Hepatocyte (in vitro differentiated cells): Measurements from ENCODE around the gene DDX54. TPM values are rescaled to one million over a fixed set of nuclear protein-coding genes. Genes with fewer than 3 reads are reported as not detected.

Experiments
- DNase-seq: peaks from one replicate; pipeline ENCODE4 v3.0.0-alpha.2; 2016; ENCODE audit warnings: low spot score
- H2AFZ ChIP-seq: fragments of 200-600 bp; sonication (generic); 2 replicates; pipeline ENCODE4 v1.6.0; 2016; ENCODE audit warnings: antibody characterized with exemption, mild to moderate bottlenecking
- H3K27ac ChIP-seq: fragments of 200-600 bp; sonication (generic); 2 replicates; pipeline ENCODE4 v1.5.1; 2016; ENCODE audit warnings: mild to moderate bottlenecking
- H3K27me3 ChIP-seq: fragments of 200-600 bp; sonication (generic); 2 replicates; pipeline ENCODE4 v1.6.1; 2016
- H3K36me3 ChIP-seq: fragments of 200-600 bp; sonication (generic); replicated peaks from 2 replicates; pipeline ENCODE4 v1.5.1; 2016; ENCODE audit warnings: low read depth; ENCODE audit not compliant: insufficient read depth
- H3K4me1 ChIP-seq: fragments of 200-600 bp; sonication (generic); 2 replicates; pipeline ENCODE4 v1.5.1; 2016; ENCODE audit warnings: mild to moderate bottlenecking, moderate library complexity; ENCODE audit not compliant: insufficient read depth
- H3K4me2 ChIP-seq: fragments of 200-600 bp; sonication (generic); 2 replicates; pipeline ENCODE4 v1.6.0; 2016
- H3K4me3 ChIP-seq: fragments of 200-600 bp; sonication (generic); 2 replicates; pipeline ENCODE4 v1.5.1; 2016; ENCODE audit warnings: mild to moderate bottlenecking
- H3K79me2 ChIP-seq: fragments of 200-600 bp; sonication (generic); 2 replicates; pipeline ENCODE4 v1.6.0; 2017; ENCODE audit warnings: mild to moderate bottlenecking
- H3K9me2 ChIP-seq: fragments of 200-600 bp; sonication (generic); replicated peaks from 2 replicates; pipeline ENCODE4 v1.6.0; 2017; ENCODE audit warnings: mild to moderate bottlenecking; ENCODE audit not compliant: insufficient read depth
- H3K9me3 ChIP-seq: fragments of 200-600 bp; sonication (generic); 2 replicates; pipeline ENCODE4 v1.5.1; 2016; ENCODE audit warnings: low read depth, mild to moderate bottlenecking
- H4K20me1 ChIP-seq: fragments of 200-600 bp; sonication (generic); 2 replicates; pipeline ENCODE4 v1.6.0; 2016; ENCODE audit warnings: mild to moderate bottlenecking; ENCODE audit not compliant: insufficient read depth, poor library complexity, severe bottlenecking
- CTCF ChIP-seq: fragments of 200-600 bp; sonication (generic); IDR thresholded peaks from 2 replicates; pipeline ENCODE4 v1.5.1; 2016; ENCODE audit warnings: antibody characterized with exemption, mild to moderate bottlenecking; ENCODE audit not compliant: poor library complexity
- EZH2 ChIP-seq: fragments of 200-600 bp; sonication (generic); IDR thresholded peaks from 2 replicates; pipeline ENCODE4 v1.6.1; 2016; ENCODE audit warnings: antibody characterized with exemption, mild to moderate bottlenecking, borderline replicate concordance
- EZH2phosphoT487 ChIP-seq: fragments of 200-600 bp; sonication (generic); IDR thresholded peaks from one replicate; pipeline ENCODE4 v1.6.1; 2018; ENCODE audit warnings: antibody characterized with exemption, mild to moderate bottlenecking, low read depth, moderate library complexity; ENCODE audit not compliant: unreplicated experiment, severe bottlenecking
- WGBS: methylation state at CpG from one replicate; pipeline ENCODE4 v1.1.6; 2016; ENCODE audit warnings: low lambda C conversion rate; ENCODE audit errors: missing lambda C conversion rate; 5-methylcytosine and 5-hydroxymethylcytosine counted together
- polyA plus RNA-seq: library from polyadenylated mRNA; unstranded; fragments of >200 nt; fragmentation: Nextera tagmentation; extraction: Ambion mirVana; gene quantifications from 2 replicates; pipeline ENCODE4 v1.2.1, GENCODE V29; 2016
- total RNA-seq: library from RNA; depleted of rRNA; stranded (reverse); fragments of >200 nt; gene quantifications from 2 replicates; pipeline ENCODE4 v1.2.3, GENCODE V29; 2014

Gene DDX54
- total and polyA plus RNA-seq, 2 experiments from 2014 or later: 37.8 to 52.6 TPM

DNA sequence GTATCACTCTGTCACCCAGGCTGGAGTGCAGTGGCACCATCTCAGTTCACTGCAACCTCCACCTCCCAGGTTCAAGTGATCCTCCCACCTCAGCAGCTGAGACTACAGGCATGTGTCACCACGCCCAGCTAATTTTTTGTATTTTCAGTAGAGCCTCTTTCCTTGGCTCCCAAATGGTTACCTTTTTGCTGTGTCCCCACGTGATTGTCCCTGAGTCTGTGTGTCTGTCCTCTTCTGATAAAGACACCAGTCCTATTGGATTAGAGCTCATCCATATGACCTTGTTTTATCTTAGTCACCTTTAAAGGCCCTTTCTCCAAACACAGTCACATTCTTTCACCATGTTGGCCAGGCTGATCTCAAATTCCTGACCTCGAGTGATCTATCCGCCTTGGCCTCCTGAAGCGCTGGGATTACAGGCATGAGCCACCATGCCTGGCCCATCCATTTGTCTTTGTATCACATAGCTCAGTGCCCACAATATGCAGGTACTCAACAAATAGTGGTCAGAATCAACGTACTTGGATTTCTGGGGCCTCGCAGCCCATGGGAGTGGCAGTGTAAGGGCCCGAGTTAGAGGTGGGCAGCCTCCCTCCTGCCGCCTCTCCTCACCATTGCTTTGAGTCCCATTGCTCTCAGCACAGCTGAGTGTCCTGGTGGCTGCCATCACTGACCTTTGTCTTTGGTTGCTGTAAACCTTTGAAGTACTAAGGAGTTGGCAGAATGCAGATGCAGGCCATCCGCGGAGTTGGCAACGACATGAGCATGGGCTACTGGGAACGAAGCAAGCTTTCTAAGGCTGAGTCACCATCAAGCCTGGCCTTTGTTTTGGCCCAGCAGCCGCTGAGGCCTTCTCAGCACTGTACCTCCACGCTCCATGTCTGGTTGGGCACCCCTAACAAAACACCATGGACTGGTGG is 45.3 kb upstream of the DDX54 start:
- TF ChIP-seq EZH2 (no peak), CTCF (no peak), EZH2phosphoT487 (no peak)
- Histone ChIP-seq H3K4me3 (no peak overlapping the region), H2AFZ (no peak overlapping the region), H3K4me1 (peaks cover 31% of the 10 kb centered on the region), H3K27ac (peak overlapping the region; percentile 98), H3K9me2 (no peaks in the 10 kb centered on the region), H3K36me3 (no peaks in the 10 kb centered on the region), H3K27me3 (no peaks in the 10 kb centered on the region), H3K9me3 (no peaks in the 10 kb centered on the region), H4K20me1 (no peaks in the 10 kb centered on the region), H3K79me2 (no peaks in the 10 kb centered on the region), H3K4me2 (no peak overlapping the region)
- no peak for DNase-seq
- 87% methylated on average over 15 of the region's 15 CpGs for whole genome bisulfite sequencing

DNA sequence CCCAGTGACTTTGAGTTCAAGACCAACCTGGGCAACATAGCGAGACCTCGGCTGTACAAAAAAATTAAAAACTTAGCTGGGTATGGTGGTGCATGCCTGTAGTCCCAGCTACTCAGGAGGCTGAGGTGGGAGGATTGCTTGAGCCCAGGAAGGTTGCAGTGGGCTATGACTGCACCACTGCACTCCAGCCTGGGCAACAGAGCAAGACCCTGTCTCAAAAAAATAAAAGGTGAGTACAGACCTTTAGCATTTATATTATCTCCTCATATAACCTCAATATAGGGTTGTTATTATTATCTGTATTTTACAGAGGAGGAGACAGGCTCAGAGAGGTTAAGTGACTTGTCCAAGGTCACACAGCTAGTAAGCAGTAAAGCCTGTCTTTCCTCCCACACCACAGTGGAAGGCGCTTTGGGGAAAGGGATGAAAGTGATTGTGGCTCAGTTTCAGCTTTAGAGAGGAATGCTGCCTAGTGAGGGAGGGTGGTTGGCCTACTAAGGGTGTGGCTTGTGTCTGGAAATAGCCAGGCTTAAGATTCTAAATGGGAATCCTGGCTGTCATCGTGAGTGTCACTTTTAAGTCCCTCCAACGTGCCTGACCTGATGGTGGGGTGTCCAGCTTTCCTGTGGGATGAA is 43.2 kb upstream of the DDX54 start:
- peaks cover 8% of the 10 kb centered on the region for H3K79me2 ChIP-seq
- TF ChIP-seq EZH2phosphoT487: no peak
- TF ChIP-seq CTCF: no peak
- TF ChIP-seq EZH2: no peak
- no peak overlapping the region for H3K4me2 ChIP-seq
- H3K36me3 ChIP-seq: no peaks in the 10 kb centered on the region
- no peaks in the 10 kb centered on the region for H4K20me1 ChIP-seq
- H3K27me3 ChIP-seq: no peaks in the 10 kb centered on the region
- WGBS: 77% methylated on average over 5 of the region's 5 CpGs
- no peak for DNase-seq
- no peaks in the 10 kb centered on the region for H3K9me2 ChIP-seq
- no peak overlapping the region for H3K4me3 ChIP-seq
- no peaks in the 10 kb centered on the region for H3K9me3 ChIP-seq
- H3K4me1 ChIP-seq: peaks cover 38% of the 10 kb centered on the region
- peak overlapping the region; percentile 98 for H3K27ac ChIP-seq
- H2AFZ ChIP-seq: no peak overlapping the region

GRCh38 chr12:113227686-113228391 is 42.6 kb upstream of the DDX54 start:
- Histone ChIP-seq H3K79me2 (peaks cover 8% of the 10 kb centered on the region), H3K9me2 (no peaks in the 10 kb centered on the region), H3K9me3 (no peaks in the 10 kb centered on the region), H3K4me2 (no peak overlapping the region), H3K27me3 (no peaks in the 10 kb centered on the region), H4K20me1 (no peaks in the 10 kb centered on the region), H2AFZ (no peak overlapping the region), H3K36me3 (no peaks in the 10 kb centered on the region), H3K27ac (peak overlapping the region; percentile 98), H3K4me1 (peaks cover 40% of the 10 kb centered on the region), H3K4me3 (no peak overlapping the region)
- WGBS: 92% methylated on average over 5 of the region's 5 CpGs
- no peak for DNase-seq
- TF ChIP-seq EZH2 (no peak), EZH2phosphoT487 (no peak), CTCF (no peak)
